OCI-LY7 (cell line): ENCODE results near the gene CEACAM1.

Experiments used
- CTCF ChIP-seq: fragments of 200-600 bp; sonication (generic); conservative IDR thresholded peaks from 2 replicates; pipeline ENCODE4 v1.5.1; 2014; ENCODE audit warnings: mild to moderate bottlenecking, antibody characterized with exemption, low read length, moderate library complexity, mixed read lengths
- EZH2phosphoT487 ChIP-seq: fragments of 200-600 bp; sonication (generic); IDR thresholded peaks from 2 replicates; pipeline ENCODE4 v1.6.1; 2018; ENCODE audit warnings: low read depth, borderline replicate concordance, mild to moderate bottlenecking, mixed run types, antibody characterized with exemption, low read length, moderate library complexity, mixed read lengths

DNA sequence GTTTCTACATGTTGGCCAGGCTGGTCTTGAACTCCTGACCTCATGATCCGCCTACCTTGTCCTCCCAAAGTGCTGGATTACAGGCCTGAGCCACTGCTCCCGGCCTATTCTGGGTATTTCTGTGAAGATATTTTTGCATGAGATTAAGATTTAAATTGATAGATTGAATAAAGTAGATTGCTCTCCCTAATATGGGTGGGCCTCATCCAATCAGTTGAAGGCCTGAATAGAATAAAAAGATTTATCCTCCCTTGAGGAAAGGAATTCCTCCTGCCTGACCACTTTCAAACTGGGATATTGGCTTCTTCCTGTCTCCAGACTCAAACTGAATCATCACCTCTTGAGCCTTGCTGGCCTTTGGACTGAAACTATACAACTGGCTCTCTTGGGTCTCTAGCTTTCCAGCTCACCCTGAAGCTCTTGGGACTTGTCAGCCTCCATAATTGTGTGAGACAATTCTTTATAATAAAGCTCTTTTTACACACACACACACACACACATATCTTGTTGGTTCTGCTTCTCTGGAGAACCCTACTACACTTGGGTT, 49.4 kb downstream of the CEACAM1 start:
- TF ChIP-seq CTCF, result no peak
- TF ChIP-seq EZH2phosphoT487, result no peak
